Measurements from ENCODE around the gene DPY19L1. TPM values are rescaled to one million over a fixed set of nuclear protein-coding genes. Genes with fewer than 3 reads are reported as not detected.

Gene DPY19L1
- total RNA-seq, 4 donors from 2014 or later: 4.1 to 6.8 (median 5.1) TPM

Small RNA genes within 50 kb of the gene (small RNA-seq; reads per million reads assigned to genes)
- gene MIR548N (0 to 0.13 reads per million in 2 donors), gene RF00322 (0 reads per million in 2 donors)

Other genes with a start within 250 kb of the DPY19L1 start
- not detected for gene TBX20, start 216.6 kb upstream of the DPY19L1 start, total RNA-seq

Measured in Peyer's patch (tissue), 4 donors.